ENCODE results near the gene STAB1. TPM values are rescaled to one million over a fixed set of nuclear protein-coding genes. Genes with fewer than 3 reads are reported as not detected.

The STAB1 gene
- total RNA-seq, 1 donor from 2014 or later: not detected

DNA sequence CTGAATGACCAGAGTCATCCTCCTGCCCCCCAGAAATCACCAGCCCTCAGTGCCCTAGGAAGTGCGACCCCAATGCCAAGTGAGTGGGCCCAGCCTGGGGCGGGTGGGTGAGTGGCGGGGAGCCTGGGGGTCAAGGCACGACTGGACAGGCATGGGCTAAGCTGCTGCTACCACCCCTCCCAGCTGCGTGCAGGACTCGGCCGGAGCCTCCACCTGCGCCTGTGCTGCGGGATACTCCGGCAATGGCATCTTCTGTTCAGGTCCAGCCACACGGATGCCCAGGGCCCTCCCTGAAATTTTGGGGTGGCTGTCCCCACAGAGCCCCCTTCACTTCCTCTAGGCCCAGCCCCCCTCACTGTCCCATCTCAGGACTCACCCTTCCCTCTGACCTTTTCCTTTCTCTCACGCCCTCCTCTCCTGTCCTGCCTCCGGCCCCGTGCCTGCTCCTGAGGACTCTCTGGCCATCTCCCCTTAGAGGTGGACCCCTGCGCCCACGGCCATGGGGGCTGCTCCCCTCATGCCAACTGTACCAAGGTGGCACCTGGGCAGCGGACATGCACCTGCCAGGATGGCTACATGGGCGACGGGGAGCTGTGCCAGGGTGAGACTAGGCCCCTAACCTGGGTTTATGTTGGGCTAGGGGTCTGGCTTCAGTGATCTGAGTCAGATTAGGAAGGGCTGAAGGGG, 21.5 kb downstream of the STAB1 start:
- TF ChIP-seq, protein P1, sequence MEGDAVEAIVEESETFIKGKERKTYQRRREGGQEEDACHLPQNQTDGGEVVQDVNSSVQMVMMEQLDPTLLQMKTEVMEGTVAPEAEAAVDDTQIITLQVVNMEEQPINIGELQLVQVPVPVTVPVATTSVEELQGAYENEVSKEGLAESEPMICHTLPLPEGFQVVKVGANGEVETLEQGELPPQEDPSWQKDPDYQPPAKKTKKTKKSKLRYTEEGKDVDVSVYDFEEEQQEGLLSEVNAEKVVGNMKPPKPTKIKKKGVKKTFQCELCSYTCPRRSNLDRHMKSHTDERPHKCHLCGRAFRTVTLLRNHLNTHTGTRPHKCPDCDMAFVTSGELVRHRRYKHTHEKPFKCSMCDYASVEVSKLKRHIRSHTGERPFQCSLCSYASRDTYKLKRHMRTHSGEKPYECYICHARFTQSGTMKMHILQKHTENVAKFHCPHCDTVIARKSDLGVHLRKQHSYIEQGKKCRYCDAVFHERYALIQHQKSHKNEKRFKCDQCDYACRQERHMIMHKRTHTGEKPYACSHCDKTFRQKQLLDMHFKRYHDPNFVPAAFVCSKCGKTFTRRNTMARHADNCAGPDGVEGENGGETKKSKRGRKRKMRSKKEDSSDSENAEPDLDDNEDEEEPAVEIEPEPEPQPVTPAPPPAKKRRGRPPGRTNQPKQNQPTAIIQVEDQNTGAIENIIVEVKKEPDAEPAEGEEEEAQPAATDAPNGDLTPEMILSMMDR (IDR thresholded peaks at IDR 0.05): no peak
- TF ChIP-seq EZH2 (IDR thresholded peaks at IDR 0.05) (no peak), EZH2phosphoT487 (IDR thresholded peaks at IDR 0.05) (no peak)
- Histone ChIP-seq H3K9ac (no peak overlapping the region), H3K4me1 (no peaks in the 10 kb centered on the region), H3K4me3 (no peak overlapping the region), H3K79me2 (ENCODE audit: low read depth) (no peaks in the 10 kb centered on the region), H3F3A (ENCODE audit: low read depth) (no peaks in the 10 kb centered on the region), H3K36me3 (no peaks in the 10 kb centered on the region), H3K4me2 (no peak overlapping the region), H3K27me3 (peaks cover 6% of the 10 kb centered on the region), H3K27ac (no peak overlapping the region), H4K20me1 (ENCODE audit: low read depth) (no peaks in the 10 kb centered on the region), H2AFZ (replicated peaks) (no peak overlapping the region), H3K9me3 (ENCODE audit: low read depth) (no peaks in the 10 kb centered on the region)
- Mint-ChIP-seq H3K27me3 (ENCODE audit: insufficient read depth, low read depth) (no peaks in the 10 kb centered on the region), H3K4me3 (no peak overlapping the region), H3K4me1 (peaks cover 3% of the 10 kb centered on the region), H3K27ac (peak overlapping the region; percentile 57), H3K36me3 (no peaks in the 10 kb centered on the region), H3K9me3 (no peaks in the 10 kb centered on the region)
- no peak for DNase-seq (ENCODE audit: low spot score)

DNA sequence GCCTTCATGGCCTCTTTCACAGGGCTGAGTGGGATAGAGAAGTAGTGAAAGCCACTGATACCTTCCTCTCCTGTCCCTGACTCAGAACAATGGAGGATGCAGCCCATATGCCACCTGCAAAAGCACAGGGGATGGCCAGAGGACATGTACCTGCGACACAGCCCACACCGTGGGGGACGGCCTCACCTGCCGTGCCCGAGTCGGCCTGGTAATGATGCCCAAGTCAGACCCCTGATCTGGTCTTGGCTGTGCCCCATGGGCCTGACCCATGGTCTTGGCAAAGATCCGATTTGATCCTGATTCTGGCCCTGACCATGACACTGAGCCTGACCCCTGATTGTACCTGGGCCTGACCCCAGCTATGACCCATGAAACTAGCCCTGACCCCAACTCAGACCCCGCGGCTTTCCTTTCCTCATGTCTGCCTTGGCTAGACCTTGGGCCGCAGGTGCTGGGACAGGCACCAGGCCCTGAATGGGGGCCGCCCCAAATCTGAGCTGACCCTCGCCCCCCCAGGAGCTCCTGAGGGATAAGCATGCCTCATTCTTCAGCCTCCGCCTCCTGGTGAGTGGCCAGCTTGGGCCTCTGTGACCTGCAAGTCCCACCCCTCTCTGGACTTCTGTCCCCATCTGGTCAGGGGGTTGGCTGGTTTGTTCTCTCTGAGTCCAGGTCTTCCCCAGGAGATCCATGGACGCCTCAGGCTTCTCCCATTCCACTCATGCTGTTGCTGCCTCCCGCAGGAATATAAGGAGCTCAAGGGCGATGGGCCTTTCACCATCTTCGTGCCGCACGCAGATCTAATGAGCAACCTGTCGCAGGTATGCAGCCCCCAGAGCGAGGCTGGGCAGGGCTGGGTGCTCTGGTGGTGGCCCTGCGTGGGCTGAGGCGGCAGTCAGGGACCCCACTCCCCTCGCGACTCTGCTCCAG, 22.9 kb downstream of the STAB1 start:
- Mint-ChIP-seq H3K9me3 (no peaks in the 10 kb centered on the region), H3K27ac (no peak overlapping the region), H3K36me3 (no peaks in the 10 kb centered on the region), H3K4me1 (peaks cover 3% of the 10 kb centered on the region), H3K27me3 (ENCODE audit: insufficient read depth, low read depth) (no peaks in the 10 kb centered on the region), H3K4me3 (no peak overlapping the region)
- peaks cover 6% of the 10 kb centered on the region for H3K27me3 ChIP-seq
- H3K9ac ChIP-seq: no peak overlapping the region
- H3F3A ChIP-seq (ENCODE audit: low read depth): no peaks in the 10 kb centered on the region
- H2AFZ ChIP-seq (replicated peaks): no peak overlapping the region
- no peaks in the 10 kb centered on the region for H3K79me2 ChIP-seq (ENCODE audit: low read depth)
- H3K4me1 ChIP-seq: no peaks in the 10 kb centered on the region
- no peak overlapping the region for H3K4me3 ChIP-seq
- TF ChIP-seq, protein P1 (IDR thresholded peaks at IDR 0.05): no peak
- no peak for TF ChIP-seq EZH2phosphoT487 (IDR thresholded peaks at IDR 0.05)
- no peak for TF ChIP-seq EZH2 (IDR thresholded peaks at IDR 0.05)
- H3K9me3 ChIP-seq (ENCODE audit: low read depth): no peaks in the 10 kb centered on the region
- H3K36me3 ChIP-seq: no peaks in the 10 kb centered on the region
- H4K20me1 ChIP-seq (ENCODE audit: low read depth): no peaks in the 10 kb centered on the region
- no peak for DNase-seq (ENCODE audit: low spot score)
- H3K27ac ChIP-seq: no peak overlapping the region
- H3K4me2 ChIP-seq: no peak overlapping the region

DNA sequence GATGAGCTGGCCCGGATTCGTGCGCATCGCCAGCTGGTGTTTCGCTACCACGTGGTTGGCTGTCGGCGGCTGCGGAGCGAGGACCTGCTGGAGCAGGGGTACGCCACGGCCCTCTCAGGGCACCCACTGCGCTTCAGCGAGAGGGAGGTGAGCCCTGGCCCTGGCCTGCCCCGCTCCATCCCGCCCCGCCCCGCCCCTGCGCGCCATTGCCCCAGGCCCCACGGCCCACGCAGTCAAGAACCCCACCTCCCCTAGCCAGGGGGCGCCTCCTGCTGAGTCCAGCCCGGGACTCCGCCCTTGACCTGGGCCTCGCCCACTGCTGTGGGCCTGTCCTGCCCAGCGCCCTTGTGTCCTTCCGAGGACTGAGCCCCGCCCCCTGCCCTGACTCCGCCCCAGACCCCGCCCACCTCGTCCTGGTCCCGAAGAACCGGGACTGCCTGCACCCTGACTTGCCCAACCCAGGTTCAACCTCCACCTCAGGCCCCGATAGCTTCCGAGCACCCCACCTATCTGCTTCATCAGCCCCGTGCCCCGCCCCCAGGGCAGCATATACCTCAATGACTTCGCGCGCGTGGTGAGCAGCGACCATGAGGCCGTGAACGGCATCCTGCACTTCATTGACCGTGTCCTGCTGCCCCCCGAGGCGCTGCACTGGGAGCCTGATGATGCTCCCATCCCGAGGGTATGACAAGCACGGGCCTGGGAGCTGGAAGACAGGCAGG, 23.7 kb downstream of the STAB1 start:
- H3K4me2 ChIP-seq: no peak overlapping the region
- H3K4me3 ChIP-seq: no peak overlapping the region
- H3K9ac ChIP-seq: no peak overlapping the region
- peaks cover 3% of the 10 kb centered on the region for H3K4me1 Mint-ChIP-seq
- H3K9me3 ChIP-seq (ENCODE audit: low read depth): no peaks in the 10 kb centered on the region
- H3F3A ChIP-seq (ENCODE audit: low read depth): no peaks in the 10 kb centered on the region
- no peak for TF ChIP-seq EZH2phosphoT487 (IDR thresholded peaks at IDR 0.05)
- TF ChIP-seq EZH2 (IDR thresholded peaks at IDR 0.05): no peak
- TF ChIP-seq, protein P1 (IDR thresholded peaks at IDR 0.05): no peak
- no peaks in the 10 kb centered on the region for H3K36me3 ChIP-seq
- no peak for DNase-seq (ENCODE audit: low spot score)
- H3K27me3 Mint-ChIP-seq (ENCODE audit: insufficient read depth, low read depth): no peaks in the 10 kb centered on the region
- H2AFZ ChIP-seq (replicated peaks): no peak overlapping the region
- peaks cover under 1% of the 10 kb centered on the region for H3K36me3 Mint-ChIP-seq
- no peak overlapping the region for H3K27ac ChIP-seq
- H3K27ac Mint-ChIP-seq: no peak overlapping the region
- H3K4me3 Mint-ChIP-seq: no peak overlapping the region
- no peaks in the 10 kb centered on the region for H3K4me1 ChIP-seq
- no peaks in the 10 kb centered on the region for H3K79me2 ChIP-seq (ENCODE audit: low read depth)
- no peaks in the 10 kb centered on the region for H4K20me1 ChIP-seq (ENCODE audit: low read depth)
- no peaks in the 10 kb centered on the region for H3K9me3 Mint-ChIP-seq
- peaks cover 6% of the 10 kb centered on the region for H3K27me3 ChIP-seq

Data from neural progenitor cell (in vitro differentiated cells).